Colonic mucosa (tissue), 4 donors: ENCODE measurements around the gene SMOC1. TPM values are rescaled to one million over a fixed set of nuclear protein-coding genes. Genes with fewer than 3 reads are reported as not detected.

Experiments
- DNase-seq: peaks from one replicate; pipeline ENCODE4 v3.0.0-alpha.2; 2020
- H3K27ac ChIP-seq: fragments of 200-600 bp; one replicate; pipeline ENCODE4 v1.8.0; 2021
- H3K27me3 ChIP-seq: fragments of 200-600 bp; one replicate; pipeline ENCODE4 v1.8.0; 2021
- H3K36me3 ChIP-seq: fragments of 200-600 bp; one replicate; pipeline ENCODE4 v1.8.0; 2021
- H3K4me1 ChIP-seq: fragments of 200-600 bp; one replicate; pipeline ENCODE4 v1.8.0; 2021; ENCODE audit warnings: mild to moderate bottlenecking
- H3K4me3 ChIP-seq: fragments of 200-600 bp; one replicate; pipeline ENCODE4 v1.8.0; 2021
- H3K9ac ChIP-seq, 2 donors: one replicate each; pipeline ENCODE4 v1.7.0; 2013; ENCODE audit warnings: control low read depth in 2 of 2, low read depth in 2 of 2, low read length in 2 of 2
- H3K9me3 ChIP-seq: fragments of 200-600 bp; one replicate; pipeline ENCODE4 v1.8.0; 2021
- CTCF ChIP-seq: fragments of 200-600 bp; IDR thresholded peaks from one replicate; pipeline ENCODE4 v1.8.0; 2022; ENCODE audit warnings: antibody characterized with exemption, mild to moderate bottlenecking
- intact Hi-C: fragments of 100-400 bp; cut with DNase I; formaldehyde crosslinking; loops from one replicate; pipeline ENCODE4 v1.14.1; 2022
- total RNA-seq, 2 donors: library from RNA; stranded (reverse); fragmentation: NEBNext Ultra II Directional in 1 of 2; extraction: Animal tissue kit (Norgen Biotek cat#: 25700) in 1 of 2; gene quantifications; one replicate each; pipeline ENCODE4 v1.2.1, GENCODE V29; 2021
- donor health status: healthy.
- donor health status: DM: no; HTN: no; CAD: no.
- donor health status: DM: no; HTN: no; CAD: no.

The SMOC1 gene
- total RNA-seq, 2 donors from 2014 or later, result 0.50 to 0.67 TPM

- no peaks in the 10 kb centered on the region for H3K27me3 ChIP-seq
- DNase-seq, result no peak
Observed at GRCh38 chr14:69842686-69843420, 36.4 kb upstream of the SMOC1 start.

GRCh38 chr14:69844171-69844570 lies 35.0 kb upstream of the SMOC1 start:
- no peak for TF ChIP-seq CTCF
- H3K27me3 ChIP-seq, result no peaks in the 10 kb centered on the region
- intact Hi-C loops, result no loop called here
- no peak overlapping the region for H3K9ac ChIP-seq
- no peaks in the 10 kb centered on the region for H3K9me3 ChIP-seq
- H3K4me3 ChIP-seq, result no peak overlapping the region
- H3K27ac ChIP-seq, result no peak overlapping the region
- no peaks in the 10 kb centered on the region for H3K4me1 ChIP-seq
- DNase-seq, result no peak
- no peaks in the 10 kb centered on the region for H3K36me3 ChIP-seq

More at GRCh38 chr14:69842686-69843420, 36.4 kb upstream of the SMOC1 start:
- Histone ChIP-seq H3K36me3 (no peaks in the 10 kb centered on the region), H3K27ac (no peak overlapping the region), H3K9ac (no peak overlapping the region), H3K4me1 (no peaks in the 10 kb centered on the region), H3K9me3 (no peaks in the 10 kb centered on the region), H3K4me3 (no peak overlapping the region)
- intact Hi-C loops, result no loop called here
- TF ChIP-seq CTCF, result no peak

GRCh38 chr14:69845050-69845581 lies 34.1 kb upstream of the SMOC1 start:
- intact Hi-C loops, result no loop called here
- H3K4me3 ChIP-seq, result no peak overlapping the region
- no peak for DNase-seq
- no peaks in the 10 kb centered on the region for H3K36me3 ChIP-seq
- no peaks in the 10 kb centered on the region for H3K4me1 ChIP-seq
- no peak overlapping the region for H3K27ac ChIP-seq
- H3K9me3 ChIP-seq, result no peaks in the 10 kb centered on the region
- H3K9ac ChIP-seq, result no peak overlapping the region
- H3K27me3 ChIP-seq, result no peaks in the 10 kb centered on the region
- no peak for TF ChIP-seq CTCF

- DNase-seq, result no peak
- TF ChIP-seq CTCF, result no peak
- Histone ChIP-seq H3K27ac (no peak overlapping the region), H3K9ac (no peak overlapping the region), H3K4me1 (no peaks in the 10 kb centered on the region), H3K4me3 (no peak overlapping the region), H3K27me3 (no peaks in the 10 kb centered on the region), H3K9me3 (no peaks in the 10 kb centered on the region), H3K36me3 (no peaks in the 10 kb centered on the region)
- intact Hi-C loops, result no loop called here
Observed at GRCh38 chr14:69845787-69846186, 33.4 kb upstream of the SMOC1 start.

- no peaks in the 10 kb centered on the region for H3K4me1 ChIP-seq
- intact Hi-C loops, result no loop called here
- H3K27me3 ChIP-seq, result no peaks in the 10 kb centered on the region
- no peaks in the 10 kb centered on the region for H3K36me3 ChIP-seq
- TF ChIP-seq CTCF, result no peak
- no peak overlapping the region for H3K9ac ChIP-seq
- H3K9me3 ChIP-seq, result no peaks in the 10 kb centered on the region
- no peak overlapping the region for H3K4me3 ChIP-seq
- no peak for DNase-seq
- H3K27ac ChIP-seq, result no peak overlapping the region
Observed at GRCh38 chr14:69848156-69848555, 31.1 kb upstream of the SMOC1 start.
